ENCODE results near the gene VAMP3.

- TF ChIP-seq CTCF (IDR thresholded peaks at IDR 0.05) (no peak), EZH2 (IDR thresholded peaks at IDR 0.05; ENCODE audit: borderline replicate concordance, insufficient read depth, low read depth, low read length, poor library complexity, severe bottlenecking) (no peak)
Observed at GRCh38 chr1:7753641-7754040, 17.5 kb upstream of the VAMP3 start.
